Measurements from ENCODE around the gene MAGOH.
"Not testable (repeated sequence)": the region's sequence is repeated elsewhere in the genome, so short reads cannot be mapped to it uniquely, and the experiment has no call there.

MAGOH gene

GRCh38 chr1:53190210-53190611 is 48.1 kb downstream of the MAGOH start:
- Histone ChIP-seq H3K27ac (ENCODE audit: insufficient read depth, low read length, poor library complexity, severe bottlenecking) (no peak overlapping the region), H3K36me3 (ENCODE audit: control insufficient read depth, insufficient read depth, low read length) (no peaks in the 10 kb centered on the region)
- DNase-seq: no peak

GRCh38 chr1:53189061-53189460 is 49.3 kb downstream of the MAGOH start:
- Histone ChIP-seq H3K4me1 (ENCODE audit: control insufficient read depth, insufficient read depth, low read length, poor library complexity, severe bottlenecking) (no peaks in the 10 kb centered on the region), H3K36me3 (ENCODE audit: control insufficient read depth, insufficient read depth, low read length) (no peaks in the 10 kb centered on the region), H3K27me3 (replicated peaks; ENCODE audit: control insufficient read depth, insufficient read depth, low read length, poor library complexity, severe bottlenecking) (no peaks in the 10 kb centered on the region), H3K27ac (ENCODE audit: insufficient read depth, low read length, poor library complexity, severe bottlenecking) (no peak overlapping the region), H3K9me3 (ENCODE audit: control insufficient read depth, low read length) (no peaks in the 10 kb centered on the region), H3K4me3 (ENCODE audit: insufficient read depth, low read depth, low read length, poor library complexity, severe bottlenecking) (no peak overlapping the region)
- DNase-seq: no peak

More at GRCh38 chr1:53190210-53190611, 48.1 kb downstream of the MAGOH start:
- no peaks in the 10 kb centered on the region for H3K9me3 ChIP-seq (ENCODE audit: control insufficient read depth, low read length)
- H3K4me3 ChIP-seq (ENCODE audit: insufficient read depth, low read depth, low read length, poor library complexity, severe bottlenecking): no peak overlapping the region
- H3K27me3 ChIP-seq (replicated peaks; ENCODE audit: control insufficient read depth, insufficient read depth, low read length, poor library complexity, severe bottlenecking): no peaks in the 10 kb centered on the region
- no peaks in the 10 kb centered on the region for H3K4me1 ChIP-seq (ENCODE audit: control insufficient read depth, insufficient read depth, low read length, poor library complexity, severe bottlenecking)

- H3K27me3 ChIP-seq (replicated peaks; ENCODE audit: control insufficient read depth, insufficient read depth, low read length, poor library complexity, severe bottlenecking): no peaks in the 10 kb centered on the region
- H3K36me3 ChIP-seq (ENCODE audit: control insufficient read depth, insufficient read depth, low read length): no peaks in the 10 kb centered on the region
- no peak overlapping the region for H3K4me3 ChIP-seq (ENCODE audit: insufficient read depth, low read depth, low read length, poor library complexity, severe bottlenecking)
- no peak for DNase-seq
- H3K4me1 ChIP-seq (ENCODE audit: control insufficient read depth, insufficient read depth, low read length, poor library complexity, severe bottlenecking): no peaks in the 10 kb centered on the region
- H3K27ac ChIP-seq (ENCODE audit: insufficient read depth, low read length, poor library complexity, severe bottlenecking): no peak overlapping the region
- no peaks in the 10 kb centered on the region for H3K9me3 ChIP-seq (ENCODE audit: control insufficient read depth, low read length)
Measured at GRCh38 chr1:53188099-53188498, 50.2 kb downstream of the MAGOH start.

- H3K36me3 ChIP-seq (ENCODE audit: control insufficient read depth, insufficient read depth, low read length): no peaks in the 10 kb centered on the region
- H3K4me1 ChIP-seq (ENCODE audit: control insufficient read depth, insufficient read depth, low read length, poor library complexity, severe bottlenecking): no peaks in the 10 kb centered on the region
- no peaks in the 10 kb centered on the region for H3K9me3 ChIP-seq (ENCODE audit: control insufficient read depth, low read length)
- DNase-seq: no peak
- H3K4me3 ChIP-seq (ENCODE audit: insufficient read depth, low read depth, low read length, poor library complexity, severe bottlenecking): no peak overlapping the region
- H3K27me3 ChIP-seq (replicated peaks; ENCODE audit: control insufficient read depth, insufficient read depth, low read length, poor library complexity, severe bottlenecking): no peaks in the 10 kb centered on the region
- no peak overlapping the region for H3K27ac ChIP-seq (ENCODE audit: insufficient read depth, low read length, poor library complexity, severe bottlenecking)
Measured at GRCh38 chr1:53187401-53187800, 50.9 kb downstream of the MAGOH start.

GRCh38 chr1:53186533-53186932 is 51.8 kb downstream of the MAGOH start:
- Histone ChIP-seq H3K27ac (ENCODE audit: insufficient read depth, low read length, poor library complexity, severe bottlenecking) (no peak overlapping the region), H3K9me3 (ENCODE audit: control insufficient read depth, low read length) (no peaks in the 10 kb centered on the region), H3K4me1 (ENCODE audit: control insufficient read depth, insufficient read depth, low read length, poor library complexity, severe bottlenecking) (peaks cover 4% of the 10 kb centered on the region), H3K36me3 (ENCODE audit: control insufficient read depth, insufficient read depth, low read length) (no peaks in the 10 kb centered on the region), H3K27me3 (replicated peaks; ENCODE audit: control insufficient read depth, insufficient read depth, low read length, poor library complexity, severe bottlenecking) (no peaks in the 10 kb centered on the region), H3K4me3 (ENCODE audit: insufficient read depth, low read depth, low read length, poor library complexity, severe bottlenecking) (no peak overlapping the region)
- DNase-seq: no peak

- H3K4me1 ChIP-seq (ENCODE audit: control insufficient read depth, insufficient read depth, low read length, poor library complexity, severe bottlenecking): not testable (repeated sequence)
Measured at GRCh38 chr1:53185955-53186297, 52.4 kb downstream of the MAGOH start.

GRCh38 chr1:53183095-53183990 is 55.0 kb downstream of the MAGOH start:
- H3K4me3 ChIP-seq (ENCODE audit: insufficient read depth, low read depth, low read length, poor library complexity, severe bottlenecking): no peak overlapping the region
- H3K4me1 ChIP-seq (ENCODE audit: control insufficient read depth, insufficient read depth, low read length, poor library complexity, severe bottlenecking): peaks cover 4% of the 10 kb centered on the region
- no peak for DNase-seq
- no peak overlapping the region for H3K27ac ChIP-seq (ENCODE audit: insufficient read depth, low read length, poor library complexity, severe bottlenecking)
- H3K27me3 ChIP-seq (replicated peaks; ENCODE audit: control insufficient read depth, insufficient read depth, low read length, poor library complexity, severe bottlenecking): no peaks in the 10 kb centered on the region
- H3K36me3 ChIP-seq (ENCODE audit: control insufficient read depth, insufficient read depth, low read length): no peaks in the 10 kb centered on the region
- H3K9me3 ChIP-seq (ENCODE audit: control insufficient read depth, low read length): no peaks in the 10 kb centered on the region

More at GRCh38 chr1:53185955-53186297, 52.4 kb downstream of the MAGOH start:
- not testable (repeated sequence) for H3K9me3 ChIP-seq (ENCODE audit: control insufficient read depth, low read length); H3K27ac ChIP-seq (ENCODE audit: insufficient read depth, low read length, poor library complexity, severe bottlenecking); H3K36me3 ChIP-seq (ENCODE audit: control insufficient read depth, insufficient read depth, low read length); DNase-seq; H3K4me3 ChIP-seq (ENCODE audit: insufficient read depth, low read depth, low read length, poor library complexity, severe bottlenecking); H3K27me3 ChIP-seq (replicated peaks; ENCODE audit: control insufficient read depth, insufficient read depth, low read length, poor library complexity, severe bottlenecking)

GRCh38 chr1:53182716-53183094 is 55.6 kb downstream of the MAGOH start:
- peaks cover 4% of the 10 kb centered on the region for H3K4me1 ChIP-seq (ENCODE audit: control insufficient read depth, insufficient read depth, low read length, poor library complexity, severe bottlenecking)
- no peak for DNase-seq
- no peak overlapping the region for H3K27ac ChIP-seq (ENCODE audit: insufficient read depth, low read length, poor library complexity, severe bottlenecking)
- H3K4me3 ChIP-seq (ENCODE audit: insufficient read depth, low read depth, low read length, poor library complexity, severe bottlenecking): no peak overlapping the region
- H3K36me3 ChIP-seq (ENCODE audit: control insufficient read depth, insufficient read depth, low read length): no peaks in the 10 kb centered on the region
- no peaks in the 10 kb centered on the region for H3K9me3 ChIP-seq (ENCODE audit: control insufficient read depth, low read length)
- H3K27me3 ChIP-seq (replicated peaks; ENCODE audit: control insufficient read depth, insufficient read depth, low read length, poor library complexity, severe bottlenecking): no peaks in the 10 kb centered on the region

- H3K4me3 ChIP-seq (ENCODE audit: insufficient read depth, low read depth, low read length, poor library complexity, severe bottlenecking): no peak overlapping the region
- H3K27ac ChIP-seq (ENCODE audit: insufficient read depth, low read length, poor library complexity, severe bottlenecking): no peak overlapping the region
- peak; percentile 40 to 59 (median 48) for DNase-seq
- peaks cover 4% of the 10 kb centered on the region for H3K4me1 ChIP-seq (ENCODE audit: control insufficient read depth, insufficient read depth, low read length, poor library complexity, severe bottlenecking)
- no peaks in the 10 kb centered on the region for H3K36me3 ChIP-seq (ENCODE audit: control insufficient read depth, insufficient read depth, low read length)
- no peaks in the 10 kb centered on the region for H3K9me3 ChIP-seq (ENCODE audit: control insufficient read depth, low read length)
- H3K27me3 ChIP-seq (replicated peaks; ENCODE audit: control insufficient read depth, insufficient read depth, low read length, poor library complexity, severe bottlenecking): no peaks in the 10 kb centered on the region
Measured at GRCh38 chr1:53182111-53182593, 56.2 kb downstream of the MAGOH start.

GRCh38 chr1:53180951-53181350 is 57.4 kb downstream of the MAGOH start:
- Histone ChIP-seq H3K9me3 (ENCODE audit: control insufficient read depth, low read length) (no peaks in the 10 kb centered on the region), H3K4me1 (ENCODE audit: control insufficient read depth, insufficient read depth, low read length, poor library complexity, severe bottlenecking) (peaks cover 4% of the 10 kb centered on the region), H3K27me3 (replicated peaks; ENCODE audit: control insufficient read depth, insufficient read depth, low read length, poor library complexity, severe bottlenecking) (no peaks in the 10 kb centered on the region), H3K27ac (ENCODE audit: insufficient read depth, low read length, poor library complexity, severe bottlenecking) (no peak overlapping the region), H3K36me3 (ENCODE audit: control insufficient read depth, insufficient read depth, low read length) (no peaks in the 10 kb centered on the region), H3K4me3 (ENCODE audit: insufficient read depth, low read depth, low read length, poor library complexity, severe bottlenecking) (no peak overlapping the region)
- DNase-seq: no peak

Measured in effector memory CD4-positive, alpha-beta T cell (primary cell).